K562 (cell line): Measurements from ENCODE around the gene AGAP3. TPM values are rescaled to one million over a fixed set of nuclear protein-coding genes. Genes with fewer than 3 reads are reported as not detected.

ENCODE experiments used
- HBP1 ChIP-seq: fragments of 450-650 bp; formaldehyde crosslinking; IDR thresholded peaks from 2 replicates; pipeline ENCODE4 v1.4.0; 2022; ENCODE audit warnings: missing genetic modification characterization
- MAX ChIP-seq: sonication (generic); formaldehyde crosslinking; IDR thresholded peaks from 2 replicates; pipeline ENCODE4 v1.9.0; 2022; ENCODE audit warnings: mild to moderate bottlenecking, missing genetic modification reagents
- MGA ChIP-seq: fragments of 450-650 bp; IDR thresholded peaks from 2 replicates; pipeline ENCODE4 v1.6.1; 2016; ENCODE audit warnings: mild to moderate bottlenecking, moderate library complexity
- RERE ChIP-seq: sonication (generic); formaldehyde crosslinking; IDR thresholded peaks from 2 replicates; pipeline ENCODE4 v1.8.0; 2023; ENCODE audit warnings: missing genetic modification reagents, mild to moderate bottlenecking, borderline replicate concordance
- ZBTB43 ChIP-seq: sonication (generic); formaldehyde crosslinking; IDR thresholded peaks from 2 replicates; pipeline ENCODE4 v1.8.0; 2023; ENCODE audit warnings: mild to moderate bottlenecking, missing genetic modification reagents
- polyA plus RNA-seq, 8 experiments: library from polyadenylated mRNA; depleted of rRNA in 4 of 8; stranded (reverse) in 5 of 8; unstranded in 3 of 8; fragments of >200 nt; fragmentation: Nextera tagmentation in 2 of 8; fragmentation: Illumina TruSeq in 1 of 8; extraction: Ambion mirVana in 2 of 8; extraction: Trizol in 1 of 8; gene quantifications; 2 replicates each; pipeline versions ENCODE4 v1.2.1 to v1.2.3, GENCODE V29; 2011 to 2014; ENCODE audit warnings: inconsistent platforms in 1 of 8, missing spikeins in 1 of 8
- total RNA-seq, 7 experiments: library from RNA; depleted of rRNA in 6 of 7; stranded (reverse); fragments of >200 nt in 6 of 7; fragmentation: Illumina TruSeq in 2 of 7; extraction: Trizol in 2 of 7; gene quantifications; 2 replicates each; pipeline versions ENCODE4 v1.2.1 to v1.2.3, GENCODE V29; 2011 to 2021; ENCODE audit warnings: low replicate concordance in 1 of 7

AGAP3 gene
- total and polyA plus RNA-seq, 9 of the 15 experiments (the other 6 are each of a cell fraction or from before 2014, with no cell fraction given), result 3.4 to 208 (median 62.2) TPM

- TF ChIP-seq ZBTB43 (CRISPR knock-in tag) (no peak), MAX (no peak), HBP1 (CRISPR knock-in tag) (peak; percentile 76; the same call in 1 of the 2 replicates), MGA (no peak), RERE (CRISPR knock-in tag) (peak; percentile 94; the same call in 1 of the 2 replicates)
These were observed 27.4 kb upstream of the AGAP3 start (continued) for GRCh38 chr7:151058781-151059366.
